ENCODE results near the gene CACNA1C. TPM values are rescaled to one million over a fixed set of nuclear protein-coding genes. Genes with fewer than 3 reads are reported as not detected.

Gene CACNA1C
- total RNA-seq, 4 donors from 2014 or later: 1.5 to 13.5 (median 2.1) TPM

GRCh38 chr12:2167231-2167630 is 114.4 kb downstream of the CACNA1C start:
- Histone ChIP-seq H3K4me3 (no peak overlapping the region), H3K4me1 (peaks cover under 1 to 46% (median 18%) of the 10 kb centered on the region in 3 donors), H3K36me3 (no peaks in the 10 kb centered on the region), H3K9me3 (peaks cover 0 to 20% (median 11%) of the 10 kb centered on the region in 3 donors), H3K27ac (no peak overlapping the region), H3K27me3 (peaks cover 0 to 5% (median 0%) of the 10 kb centered on the region in 4 donors)
- intact Hi-C loops (cut with DNase I): no loop called here
- no peak for TF ChIP-seq CTCF (IDR thresholded peaks at IDR 0.05)
- DNase-seq: no peak

- peak overlapping the region in 3 of 4 donors; percentile 70 to 91 (median 82) for H3K27ac ChIP-seq
- 81 to 84% methylated on average over 6 of the region's 6 CpGs for WGBS, 2 donors
- no peak overlapping the region for H3K4me3 ChIP-seq
- intact Hi-C loops (cut with DNase I): no loop called here
- no peaks in the 10 kb centered on the region for H3K36me3 ChIP-seq
- peaks cover 0 to 20% (median 11%) of the 10 kb centered on the region in 3 donors for H3K9me3 ChIP-seq
- H3K27me3 ChIP-seq: peaks cover 0 to 5% (median 0%) of the 10 kb centered on the region in 4 donors
- no peak for TF ChIP-seq POLR2A (IDR thresholded peaks at IDR 0.05)
- TF ChIP-seq CTCF (IDR thresholded peaks at IDR 0.05): no peak
- no peak for DNase-seq
- H3K4me1 ChIP-seq: peaks cover 0 to 35% (median 14%) of the 10 kb centered on the region in 3 donors
Observed at GRCh38 chr12:2168808-2169207, 116.0 kb downstream of the CACNA1C start.

GRCh38 chr12:2169489-2169888 is 116.7 kb downstream of the CACNA1C start:
- H3K4me1 ChIP-seq: peaks cover 0 to 30% (median 12%) of the 10 kb centered on the region in 3 donors
- H3K9me3 ChIP-seq: peaks cover 0 to 20% (median 11%) of the 10 kb centered on the region in 3 donors
- H3K27ac ChIP-seq: peak overlapping the region; percentile 47 to 91 (median 76)
- no peak for DNase-seq
- intact Hi-C loops (cut with DNase I): no loop called here
- TF ChIP-seq POLR2A (IDR thresholded peaks at IDR 0.05): no peak
- no peak for TF ChIP-seq CTCF (IDR thresholded peaks at IDR 0.05)
- H3K27me3 ChIP-seq: peaks cover 0 to 5% (median 0%) of the 10 kb centered on the region in 4 donors
- 79 to 87% methylated on average over 3 to 4 of the region's 4 CpGs for WGBS, 2 donors
- no peaks in the 10 kb centered on the region for H3K36me3 ChIP-seq
- H3K4me3 ChIP-seq: no peak overlapping the region

DNA sequence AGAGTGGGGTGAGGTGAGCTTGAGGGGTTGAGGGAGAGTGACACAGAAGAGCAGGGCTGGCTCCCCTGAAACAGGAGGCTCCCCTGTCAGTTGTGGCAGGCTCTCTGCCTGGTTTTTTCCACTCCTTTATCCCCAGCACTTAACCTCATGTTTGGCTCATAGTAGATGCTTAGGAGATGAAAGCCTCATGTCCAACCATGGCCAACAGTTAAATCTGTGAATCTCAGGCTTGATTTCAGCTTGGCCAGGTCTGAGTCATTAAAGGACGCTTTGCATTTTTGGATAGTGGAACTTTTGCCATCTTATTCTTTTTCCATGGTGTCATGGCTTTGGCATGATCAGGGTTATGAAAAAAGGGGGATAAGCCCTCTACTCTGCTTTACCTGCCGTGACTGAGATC is 117.2 kb downstream of the CACNA1C start:
- no peak for DNase-seq
- Histone ChIP-seq H3K27me3 (peaks cover 0 to 5% (median 0%) of the 10 kb centered on the region in 4 donors), H3K36me3 (no peaks in the 10 kb centered on the region), H3K9me3 (peaks cover 0 to 20% (median 11%) of the 10 kb centered on the region in 3 donors), H3K4me3 (no peak overlapping the region), H3K4me1 (peaks cover 0 to 30% (median 12%) of the 10 kb centered on the region in 3 donors), H3K27ac (peak overlapping the region; percentile 47 to 91 (median 76))
- no peak for TF ChIP-seq CTCF (IDR thresholded peaks at IDR 0.05)
- no peak for TF ChIP-seq POLR2A (IDR thresholded peaks at IDR 0.05)
- intact Hi-C loops (cut with DNase I): no loop called here
- 56 to 72% methylated on average over 2 of the region's 2 CpGs for WGBS, 2 donors

- no peak for DNase-seq
- no peaks in the 10 kb centered on the region for H3K36me3 ChIP-seq
- peaks cover 0 to 30% (median 12%) of the 10 kb centered on the region in 3 donors for H3K4me1 ChIP-seq
- peaks cover 0 to 20% (median 11%) of the 10 kb centered on the region in 3 donors for H3K9me3 ChIP-seq
- H3K27me3 ChIP-seq: peaks cover 0 to 5% (median 0%) of the 10 kb centered on the region in 4 donors
- TF ChIP-seq POLR2A (IDR thresholded peaks at IDR 0.05) (no peak), CTCF (IDR thresholded peaks at IDR 0.05) (no peak)
- intact Hi-C loops (cut with DNase I): no loop called here
- no peak overlapping the region for H3K4me3 ChIP-seq
- WGBS, 2 donors: 40 to 57% methylated on average over 1 of the region's 1 CpG
- H3K27ac ChIP-seq: peak overlapping the region; percentile 47 to 91 (median 76)
Observed at GRCh38 chr12:2170376-2170775, 117.6 kb downstream of the CACNA1C start.

Data from esophagus squamous epithelium (tissue), 5 donors.